ENCODE data around the gene AGBL1.

DNA sequence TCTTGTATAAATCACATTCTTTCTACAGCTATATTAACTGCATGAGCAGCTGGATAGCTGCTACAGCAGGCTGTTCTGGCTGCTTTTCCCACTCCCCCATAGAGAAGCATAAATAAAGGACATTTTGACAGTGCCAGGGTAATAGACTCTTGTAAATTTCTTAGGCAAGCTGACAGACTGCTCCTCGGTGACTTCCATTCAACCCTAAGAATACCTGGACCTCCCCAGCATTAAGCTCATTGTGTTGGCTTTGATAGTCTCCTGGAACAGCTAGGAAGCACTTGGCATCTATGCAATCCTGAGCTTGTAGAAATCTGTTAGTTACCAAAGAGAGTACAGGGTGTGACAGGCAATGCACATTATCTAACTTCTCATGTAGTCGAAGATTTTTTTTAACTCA lies 475.4 kb downstream of the AGBL1 start:
- TF ChIP-seq TAF1 (conservative IDR thresholded peaks at IDR 0.05), result no peak
- TF ChIP-seq, protein P1, sequence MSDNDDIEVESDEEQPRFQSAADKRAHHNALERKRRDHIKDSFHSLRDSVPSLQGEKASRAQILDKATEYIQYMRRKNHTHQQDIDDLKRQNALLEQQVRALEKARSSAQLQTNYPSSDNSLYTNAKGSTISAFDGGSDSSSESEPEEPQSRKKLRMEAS (IDR thresholded peaks at IDR 0.05), result no peak
- TF ChIP-seq JUND (IDR thresholded peaks at IDR 0.05), result no peak
